Astrocyte of the spinal cord (primary cell): ENCODE measurements around the gene AP3M1.

Experiments used
- DNase-seq: peaks from one replicate; pipeline ENCODE4 v3.0.0; 2011; ENCODE audit warnings: low read depth, low spot score
- H3K4me3 ChIP-seq: 2 replicates; pipeline ENCODE4 v1.5.1; 2011; ENCODE audit warnings: low read depth, mild to moderate bottlenecking, low read length, moderate library complexity
- in situ Hi-C: cut with HindIII; loops from 2 replicates; pipeline ENCODE4 v1.10.0; 2017; ENCODE audit warnings: low sequenced_read_pairs
- TF ChIP-seq, protein P1 (sequence below): IDR thresholded peaks from 2 replicates; pipeline ENCODE4 v1.5.1; 2012; ENCODE audit warnings: low read depth, mild to moderate bottlenecking, low read length, inconsistent platforms

Gene AP3M1

DNA sequence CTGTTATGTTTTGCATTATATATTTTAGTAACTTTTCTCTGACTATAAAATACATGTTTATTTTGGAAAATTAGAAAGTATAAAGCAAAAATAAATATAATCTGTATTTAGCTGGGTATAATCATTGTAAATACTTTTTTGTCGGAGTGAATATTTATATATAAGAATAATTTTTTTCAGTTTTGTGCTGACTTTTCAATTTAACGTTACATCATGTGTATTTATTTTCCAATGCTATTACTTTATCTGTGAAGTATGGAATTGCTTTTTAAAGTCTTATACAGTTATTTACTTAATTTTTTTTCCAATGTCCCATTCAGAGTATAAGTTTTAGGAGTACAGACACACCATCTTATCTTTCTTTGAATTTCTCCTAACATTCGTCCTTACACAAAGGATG, 15.2 kb downstream of the AP3M1 start:
- in situ Hi-C loops, result no loop called here

GRCh38 chr10:74133923-74134820, 16.5 kb downstream of the AP3M1 start:
- TF ChIP-seq, protein P1, sequence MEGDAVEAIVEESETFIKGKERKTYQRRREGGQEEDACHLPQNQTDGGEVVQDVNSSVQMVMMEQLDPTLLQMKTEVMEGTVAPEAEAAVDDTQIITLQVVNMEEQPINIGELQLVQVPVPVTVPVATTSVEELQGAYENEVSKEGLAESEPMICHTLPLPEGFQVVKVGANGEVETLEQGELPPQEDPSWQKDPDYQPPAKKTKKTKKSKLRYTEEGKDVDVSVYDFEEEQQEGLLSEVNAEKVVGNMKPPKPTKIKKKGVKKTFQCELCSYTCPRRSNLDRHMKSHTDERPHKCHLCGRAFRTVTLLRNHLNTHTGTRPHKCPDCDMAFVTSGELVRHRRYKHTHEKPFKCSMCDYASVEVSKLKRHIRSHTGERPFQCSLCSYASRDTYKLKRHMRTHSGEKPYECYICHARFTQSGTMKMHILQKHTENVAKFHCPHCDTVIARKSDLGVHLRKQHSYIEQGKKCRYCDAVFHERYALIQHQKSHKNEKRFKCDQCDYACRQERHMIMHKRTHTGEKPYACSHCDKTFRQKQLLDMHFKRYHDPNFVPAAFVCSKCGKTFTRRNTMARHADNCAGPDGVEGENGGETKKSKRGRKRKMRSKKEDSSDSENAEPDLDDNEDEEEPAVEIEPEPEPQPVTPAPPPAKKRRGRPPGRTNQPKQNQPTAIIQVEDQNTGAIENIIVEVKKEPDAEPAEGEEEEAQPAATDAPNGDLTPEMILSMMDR, result no peak
- in situ Hi-C loops, result no loop called here
- DNase-seq, result no peak
- H3K4me3 ChIP-seq, result no peak overlapping the region

More for the DNA sequence above, 15.2 kb downstream of the AP3M1 start:
- DNase-seq, result no peak
- TF ChIP-seq, protein P1, result no peak
- H3K4me3 ChIP-seq, result no peak overlapping the region

DNA sequence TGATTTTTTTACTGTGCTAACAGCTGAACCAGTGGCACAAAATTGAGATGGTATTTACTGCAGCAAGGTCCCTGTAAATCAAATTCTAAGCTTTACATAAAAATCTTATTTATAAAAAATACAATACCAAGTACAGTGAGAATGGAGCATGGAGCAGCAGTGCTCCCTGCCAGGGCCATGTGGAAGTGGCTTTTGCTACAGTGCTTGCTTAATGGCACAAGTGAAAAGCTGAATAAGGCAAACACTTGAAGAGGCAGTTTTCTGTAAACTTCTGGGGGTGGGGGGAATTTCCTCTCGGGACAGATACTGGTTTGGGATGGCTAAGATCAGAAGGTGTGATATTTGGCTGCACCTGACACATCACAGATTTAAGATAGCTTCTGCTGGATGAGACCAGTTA, 27.5 kb downstream of the AP3M1 start:
- TF ChIP-seq, protein P1, result no peak
- no peak for DNase-seq
- no peak overlapping the region for H3K4me3 ChIP-seq
- in situ Hi-C loops, result no loop called here

DNA sequence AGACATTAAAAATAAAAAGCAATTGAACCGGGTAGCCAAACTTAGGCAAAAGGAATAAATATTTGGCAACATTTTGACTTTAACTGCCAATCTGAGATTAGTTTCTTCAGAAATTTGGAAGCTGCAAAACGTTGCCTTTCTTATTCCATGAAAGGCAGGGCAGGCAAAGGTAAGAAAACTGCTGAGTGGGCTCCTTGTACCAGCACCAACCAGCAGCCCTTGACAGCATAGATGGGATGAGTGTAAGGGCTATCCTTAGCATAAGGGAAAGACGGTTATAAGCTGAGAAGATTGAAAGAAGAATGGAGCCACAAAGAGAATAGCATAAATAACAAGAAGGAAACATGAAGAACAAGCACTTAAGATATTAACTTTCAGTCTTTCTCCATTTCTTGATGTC, 28.6 kb downstream of the AP3M1 start:
- DNase-seq, result no peak
- in situ Hi-C loops, result no loop called here
- H3K4me3 ChIP-seq, result no peak overlapping the region
- TF ChIP-seq, protein P1, result no peak

GRCh38 chr10:74121368-74121767, 29.3 kb downstream of the AP3M1 start:
- TF ChIP-seq, protein P1, result no peak
- no peak for DNase-seq
- no peak overlapping the region for H3K4me3 ChIP-seq
- in situ Hi-C loops, result no loop called here

DNA sequence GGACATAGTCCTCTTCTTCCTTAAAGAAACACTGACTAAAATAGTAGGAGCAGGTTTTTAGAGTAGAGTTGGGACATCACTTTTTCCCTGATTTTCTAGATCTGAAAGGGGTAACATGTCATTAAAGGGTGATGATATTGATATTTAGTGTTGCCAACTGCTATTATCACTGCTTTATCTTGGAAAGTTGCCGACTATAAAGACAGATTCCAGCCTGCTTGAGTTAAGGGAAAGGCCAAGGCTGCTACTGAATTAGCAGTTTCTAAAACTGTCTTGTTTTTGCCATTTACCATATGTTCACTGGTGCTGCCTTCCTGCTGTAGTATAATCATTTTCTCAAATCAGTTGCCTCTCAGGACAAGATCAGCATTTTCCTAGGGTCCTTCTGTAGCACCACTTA, 29.7 kb downstream of the AP3M1 start:
- DNase-seq, result no peak
- in situ Hi-C loops, result no loop called here
- TF ChIP-seq, protein P1, result no peak
- no peak overlapping the region for H3K4me3 ChIP-seq
